Stromal cell of bone marrow (primary cell): ENCODE results near the gene GOT1.

ENCODE experiments used
- DNase-seq: peaks from one replicate; pipeline ENCODE4 v3.0.0-alpha.2; 2012; ENCODE audit warnings: low read depth

The GOT1 gene

DNA sequence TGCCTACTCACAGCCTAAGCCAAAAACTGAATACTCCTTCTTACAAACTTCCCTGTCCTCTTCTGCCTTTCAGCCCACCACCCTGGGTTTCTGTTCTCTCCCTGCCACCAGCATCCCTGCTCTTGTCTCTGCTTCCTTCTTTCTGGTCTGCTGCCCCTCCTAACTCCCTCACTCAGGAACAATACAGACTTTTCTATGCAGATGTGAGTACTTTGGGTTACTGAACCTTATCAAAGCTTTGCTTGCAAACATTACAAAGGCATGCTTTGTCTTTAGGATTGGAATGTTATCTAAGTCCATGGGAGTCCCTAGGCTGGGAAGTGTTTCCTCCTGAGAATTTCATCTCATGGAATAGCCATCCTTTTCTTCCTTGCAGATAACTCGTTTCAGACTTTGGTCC lies 72.3 kb downstream of the GOT1 start:
- no peak for DNase-seq

GRCh38 chr10:99357691-99358090 lies 72.7 kb downstream of the GOT1 start:
- DNase-seq: no peak

DNA sequence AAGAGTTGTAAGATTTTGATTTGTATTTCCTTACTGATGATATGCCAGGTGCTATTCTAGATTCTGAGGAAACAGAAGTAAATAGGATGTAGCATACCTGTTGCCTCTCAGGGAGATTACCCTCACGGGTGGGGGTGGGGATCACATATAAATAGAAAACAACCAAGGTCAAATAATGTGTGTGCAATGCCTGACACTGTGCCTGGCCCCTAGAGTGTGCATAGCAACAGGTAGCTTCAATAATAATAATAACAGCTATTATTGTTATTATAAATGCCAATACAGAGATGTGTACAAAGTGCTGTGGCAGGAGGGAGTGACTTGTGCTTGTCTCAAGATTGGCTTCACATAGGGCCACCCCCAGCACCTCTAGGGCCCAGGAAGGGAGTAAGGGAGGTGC lies 77.2 kb downstream of the GOT1 start:
- no peak for DNase-seq

DNA sequence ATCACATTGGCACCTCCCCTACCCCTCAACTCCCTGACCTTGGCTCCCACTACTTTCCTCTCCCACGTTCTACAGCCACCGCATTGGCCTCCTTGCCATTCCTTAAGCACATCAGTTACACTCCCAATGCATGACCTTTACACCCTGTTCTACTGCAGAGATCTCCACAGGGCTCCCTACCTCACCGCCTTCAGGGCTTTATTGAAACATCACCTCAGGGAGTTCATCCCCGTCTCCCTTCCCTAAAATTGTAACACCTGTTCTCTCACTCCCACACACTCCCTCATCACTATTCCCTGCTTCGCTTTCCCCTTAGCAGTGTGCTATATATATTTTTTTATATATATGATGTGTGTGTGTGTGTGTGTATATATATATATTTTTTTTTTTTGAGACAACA lies 82.8 kb downstream of the GOT1 start:
- DNase-seq: no peak
